ENCODE data around the gene EGFL7.

- TF ChIP-seq UBTF (CRISPR knock-in tag; IDR thresholded peaks at IDR 0.05) (no peak), CTCF (CRISPR knock-in tag; IDR thresholded peaks at IDR 0.05) (no peak), MAX (IDR thresholded peaks at IDR 0.05) (no peak), ZNF687 (CRISPR knock-in tag; IDR thresholded peaks at IDR 0.05) (no peak), FOXK2 (IDR thresholded peaks at IDR 0.05) (no peak)
Observed at GRCh38 chr9:136616307-136616635, 46.4 kb upstream of the EGFL7 start.

Measured in HepG2 (cell line).